H1 (cell line): ENCODE data around the gene KIAA1671.

Experiments used
- KDM5A ChIP-seq: fragments of 200-600 bp; IDR thresholded peaks from 2 replicates; pipeline ENCODE4 v1.7.1; 2012; ENCODE audit warnings: mild to moderate bottlenecking, low read length, inconsistent platforms, mixed read lengths
- POLR2A ChIP-seq, 2 experiments: IDR thresholded peaks; 1 replicate in 1 of 2; 2 replicates in 1 of 2; pipeline ENCODE4 v1.6.1; 2011; ENCODE audit warnings: low read depth in 2 of 2, low read length in 2 of 2, mild to moderate bottlenecking in 2 of 2; ENCODE audit errors: control extremely low read depth in 1 of 2
- POLR2AphosphoS5 ChIP-seq: IDR thresholded peaks from 2 replicates; pipeline ENCODE4 v1.6.1; 2011; ENCODE audit warnings: low read depth, low read length
- RFX5 ChIP-seq: IDR thresholded peaks from 2 replicates; pipeline ENCODE4 v1.6.1; 2011; ENCODE audit warnings: low read depth, low read length, improper control_type of control experiment, borderline replicate concordance
- SUZ12 ChIP-seq: fragments of 200-600 bp; sonication (generic); IDR thresholded peaks from 2 replicates; pipeline ENCODE4 v1.6.1; 2012; ENCODE audit warnings: mild to moderate bottlenecking, inconsistent platforms, low read length, moderate library complexity, mixed read lengths

DNA sequence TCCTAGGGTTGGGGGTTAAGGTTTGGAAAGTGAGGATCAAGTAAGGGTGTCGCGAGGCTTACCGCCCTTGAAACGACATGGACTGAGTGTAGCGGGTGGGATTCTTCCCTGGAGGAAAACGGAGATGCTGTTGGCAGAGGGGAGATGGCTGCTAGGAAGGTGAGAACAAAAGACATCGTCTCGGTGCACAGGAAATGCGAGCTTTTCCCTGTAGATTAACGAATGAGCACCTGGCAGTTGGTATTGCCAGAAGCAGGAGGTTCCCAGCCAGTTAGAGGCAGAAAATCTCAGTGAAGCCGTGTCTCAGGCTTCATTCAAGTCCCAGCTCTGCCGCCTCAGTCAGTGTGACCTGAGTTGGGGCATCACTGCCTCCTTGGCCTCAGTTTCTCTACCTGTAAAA is 4.6 kb upstream of the KIAA1671 start:
- TF ChIP-seq SUZ12 (no peak), KDM5A (no peak), RFX5 (no peak), POLR2A (IDR thresholded peaks at IDR 0.05; ENCODE audit: control extremely low read depth in 1 of 2, low read depth in 2 of 2, low read length in 2 of 2) (no peak), POLR2AphosphoS5 (no peak)
